SH-SY5Y (cell line): Measurements from ENCODE around the gene NAA25.

Experiments
- GATA2 ChIP-seq: IDR thresholded peaks from 2 replicates; pipeline ENCODE4 v1.6.1; 2011; ENCODE audit warnings: mild to moderate bottlenecking, low read depth, low read length
- GATA3 ChIP-seq: IDR thresholded peaks from 2 replicates; pipeline ENCODE4 v1.6.1; 2011; ENCODE audit warnings: low read depth, mild to moderate bottlenecking, low read length, moderate library complexity

DNA sequence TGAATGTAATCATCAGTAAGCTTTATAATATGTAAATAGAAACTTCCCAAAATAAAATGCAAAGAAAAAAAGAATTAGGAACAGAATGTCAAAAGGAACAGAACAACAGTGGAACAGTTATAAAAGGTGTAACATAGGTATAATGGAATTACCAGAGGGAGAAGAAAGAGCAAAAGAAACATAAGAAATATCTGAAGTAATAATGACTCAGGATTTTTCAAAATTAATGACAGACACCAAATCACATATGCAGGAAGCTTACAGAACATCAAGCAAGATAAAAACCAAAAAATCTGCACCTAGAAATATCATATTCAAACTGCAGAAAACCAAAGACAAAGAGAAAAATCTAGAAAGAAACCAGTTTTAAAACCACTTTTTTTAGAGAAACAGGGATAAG is 131.7 kb downstream of the NAA25 start:
- TF ChIP-seq GATA2 = no peak
- no peak for TF ChIP-seq GATA3
